NCI-H1694 treated with DMSO at 0.1 percent for 48 hours (cell line): Measurements from ENCODE around the gene CLDN19.
"Not testable (repeated sequence)": the region's sequence is repeated elsewhere in the genome, so short reads cannot be mapped to it uniquely, and the experiment has no call there.

Experiments
- DNase-seq: peaks from one replicate; lab custom pipeline; 2025; lab: John Stamatoyannopoulos, UW

Gene CLDN19

DNA sequence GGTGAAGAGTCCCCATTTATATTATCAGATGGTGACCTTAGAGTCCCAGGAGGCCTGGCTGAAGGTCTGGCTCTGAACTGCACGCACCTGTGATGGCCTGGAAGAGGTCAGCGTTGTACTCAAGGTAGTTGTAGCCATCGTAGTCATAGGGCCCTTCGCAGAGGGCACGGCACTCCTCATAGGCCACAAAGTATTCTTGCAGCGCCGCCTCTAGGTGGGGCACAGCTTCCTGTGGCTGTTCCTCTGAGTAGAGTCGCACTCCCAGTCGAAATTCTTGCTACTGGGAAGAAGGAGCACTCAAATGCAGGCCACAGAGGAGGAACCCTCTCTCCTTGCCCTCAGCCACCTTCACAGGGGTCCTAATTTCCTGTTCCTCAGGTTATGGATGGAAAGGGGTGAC, 19.1 kb upstream of the CLDN19 start:
- no peak for DNase-seq

DNA sequence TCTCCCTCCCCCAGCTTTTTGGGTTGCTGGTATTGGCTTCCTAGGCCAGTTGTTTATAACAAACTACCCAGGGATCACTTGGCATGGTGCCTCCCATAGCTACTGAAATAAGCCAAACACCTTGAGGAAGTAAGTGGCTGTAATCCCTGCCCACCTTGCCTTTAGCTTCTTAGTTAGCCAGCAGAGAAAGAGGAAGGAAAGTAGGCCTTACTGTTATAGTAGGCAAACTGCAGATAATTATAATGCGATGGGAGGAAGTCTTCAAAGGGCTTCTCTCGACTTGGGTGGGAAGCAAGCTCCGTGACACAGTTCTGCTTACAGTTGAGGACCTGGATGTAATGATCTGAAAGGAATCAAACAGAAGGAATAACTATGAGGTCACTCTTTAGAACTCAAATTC, 18.6 kb upstream of the CLDN19 start:
- no peak for DNase-seq

DNA sequence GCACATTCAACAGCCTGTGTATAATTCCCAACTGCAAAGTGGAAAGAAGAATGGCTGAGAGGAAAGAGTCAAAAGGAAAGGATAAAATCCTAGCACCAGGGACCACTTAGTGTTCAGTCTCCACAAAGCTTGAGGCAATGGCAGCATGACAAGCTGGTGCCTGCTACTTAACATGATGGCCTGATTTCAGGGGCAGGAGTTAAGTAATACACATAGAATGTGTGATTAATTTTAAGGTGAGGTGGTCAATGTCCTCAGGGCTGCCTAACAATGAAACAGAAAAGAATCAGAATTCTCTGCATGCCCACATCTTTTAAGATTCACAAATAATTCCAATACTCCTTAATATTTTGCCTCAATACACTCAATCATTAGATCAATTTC, 17.8 kb upstream of the CLDN19 start:
- DNase-seq, result no peak

DNA sequence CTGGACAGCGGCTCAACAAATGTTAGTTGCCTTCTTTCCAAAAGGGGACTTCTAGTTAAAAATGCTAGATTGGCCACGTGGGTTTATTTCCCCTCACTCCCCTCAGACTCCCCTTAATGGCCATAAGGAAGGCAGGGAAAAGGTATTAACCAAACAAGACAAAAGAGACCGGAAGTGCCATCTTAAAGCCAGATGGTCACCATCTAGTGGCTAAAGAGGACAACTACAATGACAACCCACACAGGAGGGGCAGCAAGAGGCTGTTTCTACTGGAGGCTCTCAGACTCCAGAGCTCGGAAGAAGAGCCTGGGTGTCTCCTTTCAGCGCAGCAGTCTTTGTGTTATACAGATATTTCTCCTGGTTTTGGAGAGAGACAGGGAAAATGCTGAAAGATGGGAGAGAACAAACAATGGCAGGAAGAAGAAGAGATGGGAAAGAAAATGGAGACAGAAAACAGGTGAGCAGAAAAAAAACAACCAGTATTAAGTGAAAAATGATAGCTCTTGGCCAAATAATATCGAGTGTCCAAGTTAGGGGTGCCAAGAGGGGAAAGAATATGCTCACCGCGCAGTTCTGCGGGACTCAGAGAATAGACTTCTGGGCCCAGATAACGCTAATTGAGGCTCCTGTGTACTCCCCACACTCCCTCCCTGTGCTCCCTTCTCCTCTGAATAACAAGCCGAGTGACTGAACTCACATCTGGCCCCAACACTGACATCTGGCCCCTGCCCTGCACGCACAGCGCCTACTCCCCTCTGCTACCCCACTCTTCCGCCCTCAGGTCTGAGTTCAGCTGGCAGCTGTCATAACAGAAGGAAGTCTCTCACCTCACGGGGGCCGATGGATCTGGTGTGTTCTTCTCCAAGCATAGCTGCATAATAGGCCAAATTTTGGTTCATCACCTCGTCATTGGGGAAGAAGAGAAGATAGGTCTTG, 17.2 kb upstream of the CLDN19 start:
- peak; percentile 48 for DNase-seq

DNA sequence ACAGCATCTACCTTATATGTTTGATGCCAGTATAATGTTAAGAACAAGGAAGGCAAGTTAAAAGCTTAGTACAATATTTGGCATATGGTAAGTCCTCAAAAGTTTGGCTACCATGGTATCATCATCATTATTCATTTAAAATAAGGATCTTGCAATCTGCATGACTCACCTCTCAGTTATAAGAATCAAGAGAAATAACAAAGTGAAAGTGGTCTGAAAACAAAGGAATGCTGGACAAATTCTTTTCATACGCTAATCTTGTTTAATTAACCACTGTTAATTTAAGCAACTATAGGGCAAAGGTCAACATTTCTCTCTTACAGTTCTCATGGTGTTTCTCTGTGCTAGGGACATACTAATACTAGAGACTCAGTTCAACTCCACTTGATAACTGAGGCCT, 13.0 kb upstream of the CLDN19 start:
- DNase-seq, result no peak

DNA sequence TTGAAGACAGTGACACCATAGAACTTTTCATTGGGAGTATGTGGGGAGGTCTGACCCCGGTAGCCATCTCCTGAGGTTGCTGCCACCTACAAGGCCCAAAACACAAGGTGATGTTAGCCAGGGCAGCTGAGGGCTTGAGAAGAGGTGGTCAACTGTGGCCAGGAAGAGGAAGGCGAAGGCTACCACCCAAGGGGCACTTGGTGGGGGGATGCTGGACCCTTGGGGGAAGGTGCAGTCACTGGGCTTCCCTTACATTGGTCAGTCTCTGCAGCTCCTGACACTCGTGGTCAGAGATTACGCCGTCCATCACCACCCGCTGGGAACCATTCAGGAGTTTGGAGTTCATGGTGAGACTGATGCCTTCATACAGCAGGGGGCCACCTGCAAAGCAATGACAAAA, 12.2 kb upstream of the CLDN19 start:
- DNase-seq, result no peak

DNA sequence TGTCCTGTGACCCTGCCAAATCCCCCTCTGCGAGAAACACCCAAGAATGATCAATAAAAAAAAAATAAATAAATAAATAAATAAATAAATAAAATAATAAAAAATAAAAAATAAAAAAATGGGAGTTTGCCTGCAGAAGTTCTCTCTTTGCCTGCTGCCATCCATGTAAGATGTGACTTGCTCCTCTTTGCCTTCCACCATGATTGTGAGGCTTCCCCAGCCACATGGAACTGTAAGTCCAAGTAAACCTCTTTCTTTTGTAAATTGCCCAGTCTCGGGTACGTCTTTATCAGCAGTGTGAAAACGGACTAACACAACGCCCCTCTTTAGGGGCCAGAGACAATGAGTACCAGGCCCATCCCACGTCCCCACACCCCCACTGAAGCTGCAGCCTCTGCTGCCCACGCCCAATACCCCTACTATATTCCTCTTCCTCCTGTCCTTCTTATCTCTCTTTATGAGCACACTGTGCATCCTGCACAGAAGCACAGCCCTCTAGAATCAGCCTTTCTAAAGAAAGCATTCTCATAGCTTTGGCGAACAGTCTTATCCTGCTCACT, 11.6 kb upstream of the CLDN19 start:
- not testable (repeated sequence) for DNase-seq

DNA sequence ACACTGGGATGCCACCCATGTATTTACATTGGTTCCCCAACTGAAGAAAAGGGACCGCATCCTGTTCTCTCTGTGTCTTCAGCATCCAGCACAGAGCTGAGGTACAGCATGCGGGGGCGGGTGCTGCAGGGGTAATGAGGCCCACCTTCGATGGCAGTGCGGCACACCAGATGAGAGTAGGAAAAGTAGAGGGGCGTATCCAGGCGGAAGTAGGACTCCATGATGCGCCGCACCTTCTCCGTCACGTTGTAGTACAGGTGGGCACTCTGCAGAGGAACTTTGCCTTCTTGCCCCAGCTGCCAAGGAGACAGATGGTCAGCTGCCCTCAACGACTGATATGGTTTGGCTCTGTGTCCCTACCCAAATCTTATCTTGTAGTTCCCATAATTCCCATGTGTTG, 10.0 kb upstream of the CLDN19 start:
- DNase-seq, result no peak

DNA sequence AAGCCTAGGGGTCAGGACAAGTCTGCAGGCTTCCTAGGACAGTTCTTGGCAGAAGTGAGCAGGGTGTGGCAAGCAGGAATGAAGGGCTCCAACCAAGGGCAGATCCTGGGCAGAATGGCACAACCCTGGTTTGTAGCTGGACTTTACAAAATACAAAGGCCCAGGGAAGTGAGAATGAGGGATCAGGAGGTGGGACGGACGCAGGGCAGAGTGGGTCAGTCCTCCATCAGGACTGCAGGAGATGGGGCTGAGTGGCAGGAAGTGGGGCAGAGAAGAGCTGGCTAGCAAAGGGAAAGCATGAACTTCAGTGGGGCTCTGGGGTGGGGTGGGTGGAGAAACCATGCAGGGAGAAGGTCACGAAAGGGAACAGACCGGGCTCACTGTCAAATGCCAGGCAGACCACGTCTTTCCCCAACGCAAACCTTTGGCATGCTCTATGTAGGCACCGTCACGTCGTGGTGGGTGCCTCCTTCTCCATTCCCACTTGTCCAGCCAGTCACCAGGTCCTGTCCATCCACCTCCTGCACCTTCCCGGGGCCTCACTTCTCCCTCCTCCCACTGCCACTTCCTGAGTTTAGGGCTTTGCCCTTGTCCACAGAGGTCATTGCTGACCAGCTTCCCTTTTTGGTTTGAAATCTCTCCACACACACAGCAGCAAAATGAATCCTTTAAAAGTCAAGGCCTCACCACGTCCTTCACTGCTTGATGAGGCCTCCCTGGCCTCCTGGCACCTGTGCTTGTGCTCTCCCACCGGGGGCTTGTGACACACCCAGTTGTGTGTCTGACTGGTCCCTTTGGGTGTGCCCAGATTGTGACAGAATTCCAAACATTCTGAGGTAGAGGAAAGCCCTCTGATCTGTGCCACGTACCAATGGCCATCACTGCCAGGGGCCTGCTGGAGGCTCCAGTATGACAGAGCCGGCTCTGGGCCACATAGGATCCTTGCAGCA, 8.7 kb upstream of the CLDN19 start:
- DNase-seq, result no peak

DNA sequence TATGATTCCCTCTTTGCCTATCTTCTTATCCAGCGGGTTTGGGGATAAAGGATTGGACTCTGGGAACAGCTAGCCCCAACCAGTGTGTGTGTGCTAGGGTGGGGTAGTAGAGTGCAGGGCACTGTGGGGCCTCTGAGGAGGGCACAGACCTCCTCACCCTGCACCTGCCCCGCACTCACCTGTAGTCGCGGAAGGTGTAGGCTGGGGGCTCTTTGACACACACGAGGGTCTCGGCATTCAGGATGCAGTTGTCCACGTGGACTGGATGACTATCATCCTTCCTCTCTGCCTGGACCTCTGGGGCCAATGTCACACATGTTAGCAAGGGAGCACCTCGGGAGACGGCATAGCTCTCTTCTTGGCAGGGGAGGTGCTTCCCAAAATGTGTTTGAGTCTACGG, 8.0 kb upstream of the CLDN19 start:
- no peak for DNase-seq

DNA sequence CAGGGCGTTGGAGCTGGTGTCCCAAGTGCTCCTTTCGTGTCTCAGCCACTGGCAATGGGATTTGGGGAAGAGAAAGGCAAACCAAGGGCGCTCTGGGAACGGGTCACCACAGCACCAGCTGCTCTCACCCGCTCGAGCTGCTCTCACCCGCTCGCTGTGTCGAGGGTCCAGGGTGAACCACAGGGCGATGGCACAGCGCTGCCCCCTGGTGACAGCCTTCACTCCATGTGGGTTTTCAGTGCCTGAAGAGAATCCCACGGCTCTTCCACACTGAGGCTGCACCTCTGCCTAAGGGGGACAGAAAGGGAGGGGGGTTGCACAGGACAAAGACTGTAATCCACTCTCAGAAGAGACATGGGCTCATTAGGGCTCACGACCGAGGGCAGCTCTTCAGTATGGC, 7.1 kb upstream of the CLDN19 start:
- DNase-seq, result peak; percentile 57

DNA sequence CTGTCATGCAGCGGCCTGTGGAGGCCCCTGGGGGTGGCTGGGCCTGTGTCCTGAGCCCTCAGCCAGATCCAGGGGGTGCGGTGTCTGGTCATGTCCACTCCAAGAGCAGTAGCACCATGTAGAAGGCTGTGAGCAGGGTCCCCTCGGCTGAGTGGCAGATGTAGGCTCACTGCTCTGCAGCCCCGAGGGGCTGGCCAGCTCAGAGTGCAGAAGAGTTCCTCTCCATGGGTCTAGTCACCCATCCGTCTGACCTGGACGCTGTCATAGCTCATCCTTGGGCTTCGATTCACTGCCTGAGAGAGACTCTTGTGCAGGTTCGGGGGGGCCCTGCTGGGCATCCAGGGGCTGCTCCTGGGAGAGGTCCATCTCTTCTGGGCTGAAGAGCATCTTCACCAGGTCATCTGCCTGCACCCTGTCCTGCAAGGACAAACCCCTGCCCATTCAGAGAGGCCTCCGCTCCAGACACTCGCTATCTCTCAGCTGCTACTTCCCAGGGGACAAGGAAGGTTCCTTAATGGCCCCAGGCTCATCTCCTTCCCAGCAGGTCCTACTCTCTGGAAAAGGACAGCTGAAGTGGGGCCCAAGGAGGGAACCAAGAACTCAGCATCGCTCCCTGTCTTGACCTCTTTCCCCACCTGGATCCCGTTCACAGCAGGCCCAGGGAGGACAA, 6.5 kb upstream of the CLDN19 start:
- DNase-seq, result no peak

DNA sequence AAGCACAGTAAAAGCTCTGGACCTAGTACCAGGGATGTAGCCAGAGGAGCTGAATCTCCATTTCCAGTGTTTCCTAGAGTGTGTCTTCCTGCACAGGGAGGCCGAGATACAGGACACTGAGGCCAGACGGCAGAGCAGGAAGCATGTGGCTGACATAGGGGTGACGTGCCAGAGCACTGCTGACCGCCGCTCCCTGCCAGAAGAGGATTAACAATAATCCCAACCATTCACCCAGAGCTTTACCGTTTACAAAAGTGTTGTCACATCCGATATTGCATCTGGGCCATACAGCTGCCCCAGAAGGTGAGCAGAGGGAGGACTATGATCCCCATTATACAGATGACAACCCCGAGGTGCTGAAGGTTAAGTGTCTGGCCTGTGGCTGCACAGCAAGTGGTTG, 5.8 kb upstream of the CLDN19 start:
- no peak for DNase-seq

DNA sequence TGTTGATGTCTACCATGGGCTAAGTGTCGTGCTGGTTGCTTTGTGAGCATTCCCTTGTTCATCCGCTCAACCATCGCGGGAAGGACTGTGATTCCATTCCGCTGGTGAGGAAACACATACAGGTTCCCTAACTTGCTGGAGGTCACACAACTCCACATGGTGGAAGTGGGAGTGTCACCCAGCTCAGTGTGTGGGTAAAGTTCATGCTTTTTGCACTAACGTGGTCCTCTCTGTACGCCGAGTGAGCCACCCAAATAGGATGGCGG, 4.0 kb upstream of the CLDN19 start:
- DNase-seq, result no peak

DNA sequence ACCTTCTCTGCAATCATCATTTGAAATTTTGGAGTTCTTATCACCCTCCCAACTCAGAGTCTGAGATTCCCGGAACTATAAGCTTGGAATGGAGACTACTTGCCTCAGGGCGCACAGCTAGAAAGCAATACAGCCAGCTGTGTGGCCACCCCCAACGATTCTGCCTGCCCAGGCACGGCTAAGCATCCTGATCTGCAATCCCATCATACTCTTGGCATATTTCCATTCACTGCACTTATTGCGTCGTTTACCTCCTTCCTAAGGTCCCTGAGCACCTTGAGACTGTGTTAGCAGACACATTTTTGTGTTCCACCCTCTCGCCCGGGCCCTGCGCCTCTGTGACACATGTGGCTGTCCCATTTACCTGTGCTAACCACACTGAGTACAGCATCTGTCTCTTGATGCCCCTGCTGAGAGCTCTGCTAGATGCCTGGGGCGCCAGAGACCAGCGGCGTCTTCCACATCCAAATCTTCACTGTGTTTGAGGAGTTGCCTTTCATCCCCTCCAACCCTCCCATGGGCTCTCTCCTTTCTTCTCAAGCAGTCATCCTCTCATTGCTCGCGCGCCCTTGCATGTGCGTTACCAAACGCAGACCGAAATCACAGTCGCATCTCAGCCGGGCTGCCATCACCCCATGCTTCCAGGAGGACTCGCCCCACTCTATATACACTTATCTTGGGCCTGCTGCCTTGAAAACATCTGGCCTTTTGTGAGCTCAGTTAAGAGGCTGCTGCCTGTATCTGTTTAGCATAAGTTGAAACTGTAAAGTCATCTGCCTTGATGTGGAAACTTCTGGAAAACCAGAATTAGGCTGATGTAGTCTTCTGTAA, 3.5 kb upstream of the CLDN19 start:
- DNase-seq, result no peak

DNA sequence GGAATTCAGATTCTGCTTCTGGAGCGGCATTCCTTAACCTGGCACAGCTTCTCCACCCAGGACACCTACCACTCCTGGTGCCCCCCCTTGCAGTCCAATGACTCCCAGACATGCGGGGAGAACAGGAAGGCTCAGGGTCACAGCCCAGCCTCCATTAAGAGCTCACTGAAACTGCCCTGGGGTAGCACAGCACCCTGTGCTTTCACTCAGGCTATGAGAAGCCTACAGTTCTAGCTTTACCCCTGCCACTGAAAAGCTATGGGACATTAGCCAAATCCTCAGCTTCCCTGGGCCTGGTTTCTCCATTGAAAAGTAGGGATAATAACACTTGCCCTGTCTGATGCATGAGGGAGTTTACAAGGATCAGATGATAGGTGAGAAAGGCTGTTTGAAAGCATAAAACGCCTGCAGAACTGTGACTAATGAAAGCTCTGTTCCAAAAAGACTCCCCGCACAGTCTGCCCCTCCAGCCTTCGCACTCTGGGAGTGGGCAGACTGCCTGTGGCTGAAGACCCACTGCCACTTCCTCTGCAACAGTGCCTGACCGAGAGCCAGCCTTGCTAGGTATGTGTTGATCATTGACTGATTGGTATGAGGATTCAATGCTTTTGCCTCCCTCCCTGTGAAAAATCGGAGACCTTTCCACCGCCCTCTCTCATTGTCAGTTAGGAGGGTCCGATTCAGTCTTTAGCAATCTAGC, 2.7 kb upstream of the CLDN19 start:
- no peak for DNase-seq

DNA sequence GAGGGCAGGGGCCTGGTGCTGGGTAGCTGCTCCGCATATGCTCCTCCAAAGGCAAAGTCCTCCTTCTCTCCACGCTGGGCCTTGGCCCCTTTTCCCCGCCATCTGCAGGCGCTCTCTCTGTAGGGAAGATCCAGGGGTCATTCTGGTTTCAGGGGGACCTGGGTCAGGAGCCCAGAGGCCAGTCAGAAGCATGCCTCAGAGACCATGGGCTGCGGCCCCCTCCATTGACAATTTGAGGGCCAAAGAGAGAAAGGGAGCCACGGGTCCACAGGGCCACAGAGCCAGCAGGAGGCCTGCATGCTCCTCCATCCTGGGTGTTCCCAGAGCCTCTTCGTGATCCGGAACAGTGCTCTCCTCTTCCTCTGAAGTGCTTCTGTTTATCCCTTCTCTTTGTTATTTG, 2.1 kb upstream of the CLDN19 start:
- no peak for DNase-seq

DNA sequence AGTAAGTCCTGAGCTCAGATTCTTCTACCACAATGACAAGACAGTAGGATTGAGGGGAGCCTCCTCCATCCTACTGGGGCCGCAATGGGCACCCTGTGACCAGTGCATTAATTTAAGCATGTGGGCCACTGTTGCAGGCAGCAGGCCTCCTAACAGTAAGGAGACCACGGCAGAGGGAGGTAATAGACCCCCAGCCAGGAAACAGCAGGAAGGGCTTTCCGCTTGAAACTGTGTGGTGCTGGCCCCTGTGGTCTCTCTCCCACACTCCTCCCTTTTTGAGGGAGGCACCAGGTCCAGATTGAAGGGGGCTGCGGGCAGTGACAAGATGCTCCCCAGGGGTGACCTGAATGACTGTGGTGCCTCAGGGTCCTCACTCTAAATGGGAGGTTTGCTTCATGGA, 1.7 kb upstream of the CLDN19 start:
- no peak for DNase-seq

DNA sequence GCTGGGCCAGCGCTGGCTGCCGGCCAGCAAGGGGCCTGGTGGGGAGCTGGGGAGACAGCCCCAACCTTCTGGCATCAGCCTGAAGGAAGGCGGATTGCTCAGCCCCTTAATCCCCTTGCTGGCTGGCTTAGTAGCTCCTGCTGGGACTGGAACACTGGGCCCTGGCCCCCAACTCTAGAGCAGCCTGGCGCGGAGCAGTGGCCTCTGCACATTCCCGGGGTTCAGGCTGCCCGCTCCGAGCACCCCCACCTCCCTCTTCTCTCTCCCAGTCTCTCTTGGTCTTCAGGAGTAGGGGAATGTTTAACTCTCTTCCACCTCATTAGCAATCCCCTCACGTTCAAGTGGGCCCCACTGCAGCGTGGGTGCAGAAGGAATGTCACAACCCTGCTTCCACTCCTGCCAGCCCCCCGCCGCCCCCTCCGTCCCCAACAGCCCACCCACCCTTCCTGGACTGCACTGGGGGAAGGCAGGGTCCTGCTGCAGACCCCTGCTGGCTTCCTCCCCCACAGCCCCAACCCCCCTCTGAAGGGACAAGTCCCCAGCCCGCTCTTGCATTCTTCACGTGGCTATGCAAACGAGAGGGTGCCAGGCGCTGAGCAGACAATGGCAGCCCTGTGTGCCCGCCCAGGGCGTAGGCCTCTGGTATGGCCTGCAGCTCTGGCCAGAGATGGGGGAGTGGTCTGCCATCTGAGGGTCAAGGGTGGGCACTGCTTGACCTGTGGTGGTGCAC, 980 bp upstream of the CLDN19 start:
- no peak for DNase-seq

DNA sequence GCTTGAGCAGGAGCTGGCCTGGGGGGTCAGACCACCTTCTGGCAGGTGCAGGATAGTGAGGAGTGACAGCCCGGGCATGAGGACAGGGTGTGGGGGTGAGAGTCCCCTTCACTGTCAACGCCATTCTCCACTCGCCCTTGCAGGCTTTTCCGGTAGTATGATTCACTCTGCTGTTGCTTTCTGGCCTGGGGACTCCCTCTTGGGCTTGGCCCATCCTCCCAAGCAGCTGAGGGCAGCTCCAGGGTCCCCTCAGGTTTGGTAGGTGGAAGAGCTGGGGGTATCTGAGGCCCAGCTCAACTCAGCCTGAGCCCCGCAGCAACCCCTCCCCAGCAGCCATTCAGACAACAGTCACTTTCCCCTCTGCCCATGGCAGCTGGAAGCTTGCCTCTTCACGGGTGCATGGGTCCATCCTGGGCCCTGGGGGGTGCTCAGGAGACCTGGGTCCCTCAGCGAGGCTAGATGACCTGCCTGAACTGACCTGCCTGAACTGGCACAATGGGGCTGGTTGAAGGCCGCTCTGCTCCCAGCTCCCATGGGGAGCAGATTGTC, 1.3 kb downstream of the CLDN19 start:
- DNase-seq, result no peak
